ENCODE results near the gene RPS6KL1.

RPS6KL1 gene

GRCh38 chr14:74882103-74882920 is 40.7 kb downstream of the RPS6KL1 start:
- no peak for DNase-seq (ENCODE audit: low spot score)

- peak; percentile 79 for DNase-seq (ENCODE audit: low spot score)
Observed at GRCh38 chr14:74881431-74882102, 41.5 kb downstream of the RPS6KL1 start, which contains the start of gene DLST. Gene DLST (plus strand): TSS chr14:74881916. CDS start chr14:74881954, 38 bp downstream.

GRCh38 chr14:74879427-74880182 is 43.5 kb downstream of the RPS6KL1 start:
- no peak for DNase-seq (ENCODE audit: low spot score)

GRCh38 chr14:74875941-74876913 is 46.8 kb downstream of the RPS6KL1 start, which contains the start of gene PROX2:
Gene PROX2 (minus strand): TSS chr14:74876145. CDS start chr14:74863834, 12,311 bp downstream.
- DNase-seq (ENCODE audit: low spot score) = no peak

GRCh38 chr14:74875204-74875603 is 47.9 kb downstream of the RPS6KL1 start:
- no peak for DNase-seq (ENCODE audit: low spot score)

GRCh38 chr14:74871819-74872218 is 51.2 kb downstream of the RPS6KL1 start:
- no peak for DNase-seq (ENCODE audit: low spot score)

GRCh38 chr14:74868739-74869138 is 54.3 kb downstream of the RPS6KL1 start:
- DNase-seq (ENCODE audit: low spot score) = no peak

GRCh38 chr14:74867673-74868072 is 55.4 kb downstream of the RPS6KL1 start:
- no peak for DNase-seq (ENCODE audit: low spot score)

- DNase-seq (ENCODE audit: low spot score) = no peak
Observed at GRCh38 chr14:74866708-74867389, 56.2 kb downstream of the RPS6KL1 start.

GRCh38 chr14:74865156-74865555 is 57.9 kb downstream of the RPS6KL1 start:
- no peak for DNase-seq (ENCODE audit: low spot score)

GRCh38 chr14:74864198-74864597 is 58.9 kb downstream of the RPS6KL1 start:
- no peak for DNase-seq (ENCODE audit: low spot score)

GRCh38 chr14:74863274-74863673 is 59.8 kb downstream of the RPS6KL1 start:
- no peak for DNase-seq (ENCODE audit: low spot score)

GRCh38 chr14:74861734-74862090 is 61.3 kb downstream of the RPS6KL1 start:
- no peak for DNase-seq (ENCODE audit: low spot score)

- DNase-seq (ENCODE audit: low spot score) = peak; percentile 72
Observed at GRCh38 chr14:74860899-74861733, 61.9 kb downstream of the RPS6KL1 start.

GRCh38 chr14:74859757-74860552 is 63.1 kb downstream of the RPS6KL1 start:
- no peak for DNase-seq (ENCODE audit: low spot score)

- DNase-seq (ENCODE audit: low spot score) = no peak
Observed at GRCh38 chr14:74858022-74858421, 65.0 kb downstream of the RPS6KL1 start.

- no peak for DNase-seq (ENCODE audit: low spot score)
Observed at GRCh38 chr14:74856366-74856765, 66.7 kb downstream of the RPS6KL1 start.

- DNase-seq (ENCODE audit: low spot score) = no peak
Observed at GRCh38 chr14:74855945-74856344, 67.1 kb downstream of the RPS6KL1 start.

GRCh38 chr14:74855021-74855420 is 68.0 kb downstream of the RPS6KL1 start:
- DNase-seq (ENCODE audit: low spot score) = no peak
